Measurements from ENCODE around the gene PRPF40B.

GRCh38 chr12:49615725-49616124 is 7.6 kb upstream of the PRPF40B start:
- no peak for TF ChIP-seq CTCF (IDR thresholded peaks at IDR 0.05; ENCODE audit: poor library complexity)
- no peak for TF ChIP-seq EZH2 (IDR thresholded peaks at IDR 0.05; ENCODE audit: borderline replicate concordance)
